Measurements from ENCODE around the gene RADIL. TPM values are rescaled to one million over a fixed set of nuclear protein-coding genes. Genes with fewer than 3 reads are reported as not detected.
A peak's percentile ranks its signal among the peaks of the same experiment; 100 is the strongest.

RADIL gene
- total RNA-seq, 1 experiment from 2014 or later: not detected

GRCh38 chr7:4792537-4793126 is 90.9 kb downstream of the RADIL start:
- no peak for DNase-seq (ENCODE audit: low read depth)

GRCh38 chr7:4791738-4792536 is 91.6 kb downstream of the RADIL start:
- no peak for DNase-seq (ENCODE audit: low read depth)

GRCh38 chr7:4791101-4791737 is 92.3 kb downstream of the RADIL start:
- DNase-seq (ENCODE audit: low read depth): no peak

- no peak for DNase-seq (ENCODE audit: low read depth)
Measured at GRCh38 chr7:4790516-4790991, 93.0 kb downstream of the RADIL start.

- no peak for DNase-seq (ENCODE audit: low read depth)
Measured at GRCh38 chr7:4790078-4790465, 93.4 kb downstream of the RADIL start.

GRCh38 chr7:4789194-4790077 is 94.1 kb downstream of the RADIL start:
- DNase-seq (ENCODE audit: low read depth): no peak

- DNase-seq (ENCODE audit: low read depth): no peak
Measured at GRCh38 chr7:4788627-4789189, 94.8 kb downstream of the RADIL start.

- DNase-seq (ENCODE audit: low read depth): no peak
Measured at GRCh38 chr7:4787947-4788626, 95.4 kb downstream of the RADIL start.

- DNase-seq (ENCODE audit: low read depth): no peak
Measured at GRCh38 chr7:4787541-4787940, 96.0 kb downstream of the RADIL start.

GRCh38 chr7:4786015-4786414 is 97.5 kb downstream of the RADIL start:
- DNase-seq (ENCODE audit: low read depth): no peak

- no peak for DNase-seq (ENCODE audit: low read depth)
Measured at GRCh38 chr7:4785371-4785770, 98.1 kb downstream of the RADIL start.

GRCh38 chr7:4784799-4785198 is 98.7 kb downstream of the RADIL start:
- no peak for DNase-seq (ENCODE audit: low read depth)

- DNase-seq (ENCODE audit: low read depth): no peak
Measured at GRCh38 chr7:4783762-4784351, 99.7 kb downstream of the RADIL start.

GRCh38 chr7:4783292-4783652 is 100.2 kb downstream of the RADIL start:
- no peak for DNase-seq (ENCODE audit: low read depth)

- DNase-seq (ENCODE audit: low read depth): no peak
Measured at GRCh38 chr7:4782333-4783291, 100.9 kb downstream of the RADIL start.

- DNase-seq (ENCODE audit: low read depth): no peak
Measured at GRCh38 chr7:4781366-4782069, 102.0 kb downstream of the RADIL start.

GRCh38 chr7:4779118-4779517 is 104.4 kb downstream of the RADIL start:
- DNase-seq (ENCODE audit: low read depth): no peak

- peak; percentile 60 for DNase-seq (ENCODE audit: low read depth)
Measured at GRCh38 chr7:4775848-4776623, 107.5 kb downstream of the RADIL start.
